Measurements from ENCODE around the gene TMEM154.

The TMEM154 gene

DNA sequence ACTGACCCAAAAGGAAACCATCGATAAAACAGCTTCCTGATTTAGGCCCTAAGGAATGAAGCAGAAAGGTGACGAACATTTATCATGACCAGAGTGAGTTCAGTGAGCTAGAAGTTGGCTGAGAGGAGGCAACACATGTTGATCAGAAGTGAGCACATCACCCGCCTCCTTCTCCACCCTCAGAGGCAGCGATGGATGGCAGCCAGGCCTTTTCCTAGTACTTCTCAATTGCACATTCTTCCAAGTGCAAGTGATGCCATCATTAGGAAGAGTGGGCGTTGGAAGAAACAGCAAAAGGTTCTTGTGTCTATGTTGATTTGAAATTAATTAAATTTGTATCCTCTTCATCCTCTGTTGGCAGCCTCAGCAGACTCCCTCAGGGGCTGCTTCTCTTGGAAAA lies 51.7 kb downstream of the TMEM154 start:
- DNase-seq (ENCODE audit: low spot score): no peak

DNA sequence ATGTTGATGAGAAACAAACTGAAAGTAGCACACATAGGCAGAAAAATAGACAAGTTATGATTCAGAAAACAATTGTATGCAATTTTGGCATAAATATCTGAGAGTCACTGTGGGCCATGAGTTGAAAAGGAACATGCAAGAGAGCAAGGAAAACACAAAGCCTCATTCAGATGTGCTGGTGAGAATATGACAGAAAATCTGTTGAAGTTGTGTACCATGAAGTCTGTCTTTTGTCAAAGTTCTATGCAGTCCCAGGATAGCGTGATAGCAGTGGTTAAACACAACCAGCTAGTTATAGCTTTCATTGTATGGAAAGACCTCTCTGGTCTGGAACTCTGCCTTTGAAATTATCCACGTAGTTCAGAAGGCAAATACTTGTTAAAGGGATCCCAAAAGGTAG lies 53.0 kb downstream of the TMEM154 start:
- no peak for DNase-seq (ENCODE audit: low spot score)

DNA sequence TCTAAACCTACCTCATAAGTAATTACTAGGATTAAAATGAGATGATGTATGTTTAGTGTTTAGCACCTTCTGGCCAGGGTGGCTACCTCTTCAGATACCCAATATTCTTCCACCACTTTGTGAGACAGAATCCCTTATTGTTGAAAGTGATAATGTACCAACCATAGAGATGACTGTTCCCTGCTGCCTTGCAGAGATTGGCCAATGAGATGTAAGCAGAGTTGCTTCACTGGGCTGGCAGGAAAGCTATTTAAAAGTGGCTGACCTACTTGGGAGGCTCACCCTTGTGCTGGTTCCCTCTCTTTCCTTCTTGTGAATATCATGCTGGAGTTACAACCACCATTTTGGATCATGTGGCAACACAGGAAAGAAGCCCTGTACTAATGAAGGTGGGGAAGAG lies 58.9 kb downstream of the TMEM154 start:
- no peak for DNase-seq (ENCODE audit: low spot score)

DNA sequence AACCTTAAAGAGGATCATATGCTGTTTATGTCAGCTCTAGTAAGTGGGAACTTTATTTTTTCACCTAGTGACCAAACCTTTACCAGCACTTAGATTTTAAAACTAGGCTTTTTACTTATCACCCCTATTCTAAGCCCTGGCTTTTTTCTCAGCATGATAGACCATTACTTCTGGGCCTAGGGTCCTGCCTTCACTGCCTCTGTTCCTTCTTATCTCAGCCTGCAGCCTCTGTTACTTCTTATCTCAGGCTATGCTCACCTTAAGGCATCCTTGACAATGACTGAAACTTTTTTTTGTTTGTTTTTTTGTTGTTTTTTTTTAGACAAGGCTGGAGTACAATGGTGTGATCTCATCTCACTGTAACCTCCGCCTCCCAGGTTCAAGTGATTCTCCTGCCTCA lies 59.6 kb downstream of the TMEM154 start:
- no peak for DNase-seq (ENCODE audit: low spot score)

DNA sequence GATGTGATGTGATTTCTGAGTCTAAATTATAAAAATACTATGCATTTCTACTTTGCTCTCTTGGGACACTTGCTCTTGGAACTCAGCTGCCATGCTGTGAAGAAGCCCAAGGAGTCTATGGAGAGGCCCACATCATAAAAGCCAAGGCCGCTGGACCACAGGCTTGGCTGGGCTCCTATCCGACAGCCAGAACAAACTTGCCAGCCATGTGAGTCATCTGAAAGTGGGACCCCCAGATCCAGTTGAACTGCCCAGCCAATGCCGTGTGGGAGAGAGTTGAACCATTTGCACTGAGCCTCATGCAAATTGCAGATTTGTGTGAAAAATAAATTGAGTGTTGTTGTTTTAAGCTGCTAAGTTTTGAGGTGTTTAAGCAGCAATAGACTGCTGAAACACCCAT lies 60.2 kb downstream of the TMEM154 start:
- no peak for DNase-seq (ENCODE audit: low spot score)

DNA sequence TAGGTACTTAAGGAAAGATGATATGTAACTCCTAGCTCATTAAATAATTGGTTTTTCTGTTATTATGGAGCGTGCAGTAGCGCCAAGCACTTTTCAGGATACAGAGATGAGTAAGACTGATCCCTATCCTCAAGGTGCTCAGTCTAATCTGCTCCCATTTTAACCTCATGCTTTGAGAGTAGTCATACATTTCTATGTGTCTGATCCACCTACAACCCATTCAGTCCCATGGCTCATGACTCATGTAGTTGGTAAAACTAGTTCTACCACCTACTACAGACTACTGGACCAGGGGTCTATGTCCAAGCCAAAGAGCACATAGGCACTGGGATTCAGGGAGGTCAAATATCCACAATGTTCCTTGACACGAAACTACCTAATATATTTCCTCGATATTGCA lies 60.8 kb downstream of the TMEM154 start:
- no peak for DNase-seq (ENCODE audit: low spot score)

DNA sequence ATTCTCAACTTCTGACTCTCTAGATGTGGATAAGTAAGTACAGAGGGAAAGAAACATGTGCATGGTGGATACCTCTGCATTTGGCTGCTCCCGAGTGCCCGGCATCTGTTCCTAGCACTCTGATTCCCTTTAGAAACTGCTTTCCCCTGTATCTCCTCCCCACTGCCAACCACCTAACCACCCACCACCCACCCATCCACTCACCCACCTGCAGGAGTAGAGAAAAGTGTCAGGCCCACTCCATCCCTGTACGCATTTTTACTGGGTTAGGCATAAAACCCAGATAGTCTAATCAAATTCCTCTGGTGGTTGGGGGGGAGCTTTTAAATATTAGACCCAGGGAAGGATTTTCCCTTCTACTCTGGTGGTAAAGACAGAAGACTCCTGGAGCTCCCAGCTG lies 63.0 kb downstream of the TMEM154 start:
- no peak for DNase-seq (ENCODE audit: low spot score)

DNA sequence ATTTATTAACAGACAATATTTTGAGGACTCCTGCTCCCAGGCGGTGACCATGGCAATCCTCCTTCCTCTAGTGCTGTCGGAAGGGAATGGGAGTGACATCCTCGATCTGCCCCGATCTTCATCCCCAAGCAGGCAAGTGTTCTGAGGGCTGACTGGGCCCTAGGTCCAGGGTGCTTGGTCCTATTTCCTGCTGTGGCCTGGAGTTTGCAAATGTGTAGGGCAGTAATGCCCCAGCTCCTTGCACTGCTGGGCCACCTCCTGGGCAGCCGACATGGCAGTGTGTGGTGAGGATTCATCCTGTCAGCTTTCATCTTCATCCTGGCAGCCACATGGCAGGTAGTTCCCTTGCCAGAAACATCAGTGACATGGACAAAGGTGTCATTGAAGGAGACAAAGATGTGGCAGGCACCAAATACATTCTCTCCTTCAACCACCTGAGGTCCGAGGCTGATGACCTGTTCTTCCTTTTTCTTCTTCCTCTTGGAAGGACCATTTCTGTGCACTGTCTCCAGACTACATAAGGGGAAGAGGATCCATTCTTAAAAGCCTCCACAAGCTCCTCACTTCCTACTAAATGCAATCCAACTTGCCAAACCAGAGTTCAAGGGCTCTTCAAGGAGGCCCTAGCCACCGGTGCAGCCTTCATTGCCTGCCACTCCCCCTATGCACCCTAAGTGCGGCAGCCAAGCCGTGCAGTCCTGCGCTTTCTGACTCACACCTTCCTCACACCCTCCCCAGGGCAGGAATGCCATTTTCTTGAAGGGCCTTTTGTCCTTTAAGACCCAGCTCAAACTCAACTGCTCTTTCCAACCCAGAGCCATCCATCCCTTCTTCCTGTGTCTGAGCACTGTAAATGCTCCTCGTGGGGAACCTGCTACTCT lies 65.7 kb downstream of the TMEM154 start:
- DNase-seq (ENCODE audit: low spot score): no peak

DNA sequence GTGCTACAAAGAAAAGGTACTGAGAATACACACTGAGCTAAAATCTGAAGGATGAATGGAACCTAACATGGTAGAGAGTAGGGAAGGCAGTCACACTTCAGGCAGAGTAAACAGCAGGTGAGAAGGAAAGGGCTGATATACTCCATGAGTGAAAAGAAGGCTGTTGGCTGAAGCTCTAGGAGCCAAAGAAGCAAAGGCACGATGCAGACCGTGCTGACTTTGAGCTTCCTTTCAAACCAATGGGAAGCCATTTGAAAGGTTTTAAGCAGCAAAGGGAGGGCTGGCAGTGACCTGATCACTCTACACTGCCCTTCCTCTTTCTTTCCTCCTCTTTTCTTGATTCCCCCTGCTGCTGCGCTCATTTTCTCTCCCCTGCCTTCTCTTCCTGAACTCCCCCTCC lies 66.4 kb downstream of the TMEM154 start:
- DNase-seq (ENCODE audit: low spot score): no peak

DNA sequence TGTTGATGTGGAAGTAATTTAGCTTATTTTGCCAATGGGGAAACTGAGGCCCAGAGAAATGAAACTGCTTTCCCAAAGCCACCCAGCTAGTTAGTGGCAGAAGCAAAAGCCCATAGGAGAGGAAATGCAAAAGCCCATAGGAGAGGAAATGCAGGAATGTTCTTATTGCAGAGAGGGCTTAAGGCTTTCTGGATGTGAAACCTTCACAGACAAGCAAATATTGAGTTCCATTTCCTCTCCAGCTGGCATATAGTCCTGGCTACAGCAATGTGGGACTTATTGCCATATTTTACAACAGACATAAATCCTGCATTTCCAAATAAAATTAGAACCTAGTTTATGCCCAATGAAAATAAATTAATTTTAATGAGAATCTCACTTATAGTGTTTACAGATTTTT lies 69.7 kb downstream of the TMEM154 start:
- DNase-seq (ENCODE audit: low spot score): no peak

DNA sequence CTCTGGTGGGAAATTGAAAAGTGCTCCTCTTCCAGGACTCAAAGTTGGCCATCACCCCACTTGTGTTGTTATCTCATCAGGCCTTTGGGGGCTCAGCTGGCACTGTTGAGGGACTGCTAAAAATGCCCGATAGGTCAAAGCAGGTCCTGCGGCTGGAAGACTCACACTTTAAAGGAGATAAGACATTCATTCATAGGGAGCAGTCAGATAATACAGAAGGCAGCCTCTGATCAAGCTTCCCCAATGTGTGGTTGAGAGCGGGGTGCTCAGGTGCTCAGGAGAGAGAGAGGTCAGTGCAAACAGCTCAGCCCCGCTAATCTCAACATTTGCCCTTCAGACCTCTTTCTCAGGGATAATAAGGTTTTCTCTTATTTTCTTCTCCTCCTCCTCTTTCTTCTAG lies 70.3 kb downstream of the TMEM154 start:
- DNase-seq (ENCODE audit: low spot score): no peak

DNA sequence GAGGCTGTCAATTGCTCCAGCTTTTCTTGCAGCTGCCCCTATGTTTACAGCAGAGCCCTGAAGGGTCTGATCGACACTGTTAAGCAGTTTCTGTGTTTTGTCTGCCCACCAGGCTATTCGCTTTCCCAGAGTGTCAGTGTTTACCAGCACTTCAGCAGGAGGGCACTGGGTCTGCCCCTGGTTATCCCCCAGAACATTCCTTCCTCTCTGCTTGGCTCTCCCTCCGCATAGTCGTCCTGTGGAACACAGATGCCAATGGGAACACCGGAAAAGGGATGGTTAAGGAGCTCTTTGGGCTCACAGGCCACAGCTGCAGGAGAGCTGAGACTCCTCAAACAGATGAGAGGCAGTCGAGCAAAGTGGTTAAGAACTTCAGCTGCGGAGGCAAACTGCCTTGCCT lies 72.6 kb downstream of the TMEM154 start:
- no peak for DNase-seq (ENCODE audit: low spot score)

DNA sequence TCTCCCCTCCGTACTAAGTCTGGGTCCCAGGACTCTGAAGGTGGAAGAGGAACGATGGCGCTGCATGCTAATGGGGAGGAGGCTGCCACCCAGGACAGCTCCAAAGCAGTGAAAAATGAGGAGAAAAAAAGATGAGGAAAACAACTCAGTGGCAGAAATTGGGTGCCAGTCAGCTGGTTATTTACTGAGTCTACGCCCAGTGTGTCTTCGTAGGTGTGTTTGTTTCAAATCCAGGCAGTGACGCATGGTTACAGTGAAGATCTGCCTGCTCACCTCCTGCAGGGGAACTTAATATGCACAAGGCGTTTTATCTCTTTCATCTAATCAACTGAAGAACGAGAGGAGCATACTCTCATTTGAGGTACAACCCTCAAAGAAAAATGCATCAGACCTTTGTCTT lies 73.0 kb downstream of the TMEM154 start:
- no peak for DNase-seq (ENCODE audit: low spot score)

DNA sequence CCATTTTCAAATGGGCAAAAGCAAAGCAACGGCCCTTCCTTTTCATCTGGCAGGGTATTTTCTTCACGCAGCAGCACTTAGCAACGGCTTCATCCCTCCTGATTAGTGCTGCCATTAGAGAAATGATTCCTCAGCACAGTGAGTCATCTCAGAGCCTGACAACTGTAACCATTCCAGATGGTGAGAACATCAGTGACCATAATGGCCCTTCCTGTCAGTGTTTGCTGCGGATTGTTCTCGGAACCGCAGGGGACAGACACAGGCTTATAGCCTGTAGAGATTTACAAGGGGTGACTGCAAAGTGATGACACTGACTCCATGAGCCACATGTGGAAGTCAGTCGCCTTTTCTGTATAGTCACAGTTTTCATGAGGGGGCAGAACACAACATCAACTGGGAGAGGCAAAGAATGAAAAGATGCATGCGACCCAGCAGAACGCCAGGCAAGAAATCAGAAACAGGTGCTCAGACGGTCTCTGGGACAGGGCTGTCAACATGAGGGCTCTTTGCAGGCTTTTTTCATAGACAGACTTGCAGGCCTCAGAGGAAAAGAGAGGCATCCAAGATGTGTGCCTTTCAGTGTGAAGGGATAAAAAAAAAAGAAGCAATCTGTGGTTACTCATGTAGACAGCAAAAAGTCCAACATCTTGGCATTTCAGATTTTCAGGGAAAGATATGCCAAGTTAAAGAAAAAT lies 74.0 kb downstream of the TMEM154 start:
- DNase-seq (ENCODE audit: low spot score): no peak

DNA sequence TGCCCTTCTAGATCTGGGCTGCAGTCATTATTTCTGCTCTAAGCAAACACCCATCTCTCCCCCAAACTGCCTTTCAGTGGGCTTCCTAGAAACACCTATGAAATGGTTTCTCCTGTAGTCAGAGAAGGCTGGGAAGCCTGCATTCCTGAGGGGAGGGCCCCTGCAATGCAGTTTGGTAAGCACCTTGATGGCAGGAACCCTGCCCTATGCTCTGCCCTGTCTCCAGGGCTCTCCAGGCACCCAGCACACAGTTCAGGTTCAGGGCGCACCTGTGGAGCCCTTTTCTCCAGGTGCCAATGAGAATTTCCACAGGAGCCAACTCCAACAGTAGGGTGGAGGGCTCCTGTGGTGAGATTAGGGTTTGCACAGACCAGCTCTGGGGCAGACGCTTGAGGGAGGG lies 74.8 kb downstream of the TMEM154 start:
- no peak for DNase-seq (ENCODE audit: low spot score)

DNA sequence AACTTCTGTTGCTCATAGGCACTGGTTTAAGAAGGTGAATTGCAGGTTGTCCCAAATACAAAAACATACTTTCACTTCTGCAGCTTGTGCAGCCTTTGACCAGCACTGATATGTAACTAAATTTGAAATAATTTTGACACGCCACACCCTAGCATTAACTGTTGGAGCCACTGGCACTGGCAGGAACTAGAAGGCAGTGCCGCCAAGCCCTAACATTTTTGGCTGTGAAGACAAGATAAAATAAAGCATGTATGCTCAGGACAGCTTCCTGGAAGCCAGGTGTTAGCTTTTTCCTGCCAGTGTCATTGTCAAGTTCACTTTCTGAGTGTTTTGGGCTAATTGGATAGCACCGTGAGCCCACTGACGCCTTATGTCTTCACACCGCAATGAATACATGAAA lies 78.6 kb downstream of the TMEM154 start:
- no peak for DNase-seq (ENCODE audit: low spot score)

DNA sequence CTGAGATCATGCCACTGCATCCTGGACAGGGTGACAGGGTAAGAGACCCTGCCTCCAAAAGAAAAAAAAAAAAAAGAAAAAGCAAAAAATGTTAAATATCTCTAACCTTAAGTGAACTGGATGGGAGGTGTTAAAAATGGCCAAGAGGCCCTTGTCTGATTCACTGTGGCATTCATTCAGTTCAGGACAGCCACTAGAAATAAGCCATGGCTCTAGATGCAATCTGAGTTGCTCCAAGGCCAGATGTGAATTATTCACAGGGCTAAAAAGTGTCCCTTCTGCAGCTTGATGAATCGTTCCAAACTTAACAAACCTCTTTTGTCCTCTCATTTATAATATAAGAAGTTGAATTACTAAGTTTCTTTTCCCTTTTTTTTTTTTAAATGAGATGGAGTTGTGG lies 80.2 kb downstream of the TMEM154 start:
- no peak for DNase-seq (ENCODE audit: low spot score)

DNA sequence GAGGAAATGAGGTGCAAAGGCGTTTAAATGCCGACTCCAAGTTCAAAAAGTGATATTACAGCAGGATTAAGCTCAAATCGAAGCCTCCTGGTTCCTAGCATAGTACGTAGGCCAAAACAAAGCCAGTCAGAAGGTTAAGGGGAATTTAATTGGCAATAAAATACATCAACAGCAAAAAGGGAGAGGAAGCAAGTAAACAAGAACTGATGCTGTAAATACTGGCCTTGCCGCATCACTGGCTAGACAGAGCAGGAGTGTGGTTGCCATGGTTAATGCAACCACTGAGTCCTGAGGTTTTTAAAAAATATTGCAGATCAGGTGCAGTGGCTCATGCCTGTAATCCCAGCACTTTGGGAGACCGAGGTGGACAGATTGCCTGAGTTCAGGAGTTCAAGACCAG lies 80.7 kb downstream of the TMEM154 start:
- DNase-seq (ENCODE audit: low spot score): no peak

DNA sequence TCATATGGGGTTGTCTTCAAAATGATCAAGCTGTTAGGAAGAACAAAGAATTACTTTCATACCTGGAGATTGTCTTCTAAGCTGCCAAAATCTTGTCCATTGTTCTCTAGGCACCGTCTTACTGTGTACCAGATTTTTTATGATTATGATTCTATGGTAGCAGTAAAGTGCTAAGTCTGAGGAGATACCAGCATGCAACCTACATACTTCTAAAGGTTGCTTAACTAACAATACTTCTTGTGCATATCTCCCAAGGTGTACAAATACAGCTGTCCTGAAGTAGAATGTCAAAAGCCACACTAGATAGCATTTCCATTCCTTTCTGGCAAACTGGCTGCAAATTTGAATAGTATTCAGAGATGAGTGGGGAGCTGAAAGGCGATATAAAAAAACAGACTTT lies 81.3 kb downstream of the TMEM154 start:
- DNase-seq (ENCODE audit: low spot score): no peak

DNA sequence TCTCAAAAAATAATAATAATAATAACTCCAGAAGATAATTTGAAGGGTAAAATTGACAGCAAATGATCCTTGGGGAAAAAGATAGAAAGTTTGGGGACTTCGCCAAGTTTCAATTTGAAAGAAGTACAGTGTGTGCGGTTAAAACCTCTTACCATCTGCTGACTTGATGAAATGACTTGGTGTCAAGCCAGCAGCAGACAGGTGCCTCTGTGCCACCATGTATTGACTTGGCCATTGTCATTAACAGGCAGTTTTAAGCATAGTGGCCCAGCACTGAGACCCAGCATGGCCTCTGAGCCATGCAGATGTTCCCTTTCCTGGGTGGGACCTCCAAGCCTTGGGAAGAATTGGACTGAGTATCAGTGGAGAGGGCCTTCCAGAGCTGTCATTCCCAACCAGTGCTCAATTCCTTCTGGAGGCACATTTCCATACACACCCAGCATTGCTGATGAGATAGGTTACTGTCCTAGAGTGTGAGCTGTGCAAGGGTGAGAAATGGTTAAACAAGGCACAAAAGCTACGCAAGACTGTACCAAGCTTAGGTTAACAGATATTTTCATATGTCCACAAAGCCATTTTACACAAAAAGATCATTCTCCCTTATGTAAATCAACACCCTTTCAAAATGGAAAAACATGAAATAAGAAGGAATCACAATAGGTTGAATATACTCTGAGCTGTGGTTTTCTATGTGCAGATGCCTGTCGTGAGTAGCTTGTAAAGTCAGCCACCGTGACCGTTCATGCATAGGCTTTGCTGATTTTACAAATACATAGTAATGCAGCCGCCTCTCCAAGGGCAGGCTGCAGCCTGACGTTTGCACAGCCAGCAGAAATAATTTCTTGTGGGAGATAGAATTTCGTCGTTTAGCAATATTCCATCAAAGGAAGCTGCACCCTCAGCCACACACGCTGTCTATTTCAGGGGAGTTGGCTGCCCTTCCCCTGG lies 84.5 kb downstream of the TMEM154 start:
- no peak for DNase-seq (ENCODE audit: low spot score)

DNA sequence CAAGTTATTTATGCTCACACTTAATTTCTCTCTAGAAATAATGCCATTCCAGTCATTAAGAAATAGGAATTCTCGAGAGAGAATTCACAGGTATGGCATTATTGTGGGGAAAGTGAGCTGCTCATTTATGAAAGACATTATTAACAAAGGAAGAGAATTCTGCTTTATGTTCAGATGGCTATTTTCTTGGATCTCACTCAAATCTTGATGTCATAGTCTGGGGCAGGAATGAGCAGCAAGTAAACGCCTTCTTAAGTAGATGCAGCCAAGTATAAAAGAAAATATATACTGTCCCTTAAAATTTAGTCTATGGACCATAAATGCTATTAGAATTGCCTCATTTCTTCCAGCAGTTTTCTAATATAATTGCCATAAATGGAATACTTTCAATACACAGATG lies 85.7 kb downstream of the TMEM154 start:
- DNase-seq (ENCODE audit: low spot score): no peak

DNA sequence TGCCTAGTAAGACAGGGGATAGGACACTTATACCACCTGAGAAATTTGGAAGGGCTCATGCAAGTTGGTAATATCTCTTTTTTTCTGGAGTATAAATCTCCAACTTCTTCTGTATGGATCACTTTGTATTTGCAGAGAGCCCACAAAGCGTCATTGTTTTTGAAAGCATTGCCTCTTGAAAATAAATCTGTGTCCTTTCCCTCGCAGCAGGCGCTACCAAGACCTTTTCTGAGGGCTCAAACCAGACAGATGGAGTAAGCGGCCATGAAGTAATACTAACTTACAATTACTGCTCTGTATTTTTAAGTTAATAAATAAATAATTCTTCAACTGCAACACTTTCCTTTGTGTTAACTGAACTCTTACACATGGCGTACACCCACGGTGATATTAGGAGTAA lies 87.9 kb downstream of the TMEM154 start:
- no peak for DNase-seq (ENCODE audit: low spot score)

DNA sequence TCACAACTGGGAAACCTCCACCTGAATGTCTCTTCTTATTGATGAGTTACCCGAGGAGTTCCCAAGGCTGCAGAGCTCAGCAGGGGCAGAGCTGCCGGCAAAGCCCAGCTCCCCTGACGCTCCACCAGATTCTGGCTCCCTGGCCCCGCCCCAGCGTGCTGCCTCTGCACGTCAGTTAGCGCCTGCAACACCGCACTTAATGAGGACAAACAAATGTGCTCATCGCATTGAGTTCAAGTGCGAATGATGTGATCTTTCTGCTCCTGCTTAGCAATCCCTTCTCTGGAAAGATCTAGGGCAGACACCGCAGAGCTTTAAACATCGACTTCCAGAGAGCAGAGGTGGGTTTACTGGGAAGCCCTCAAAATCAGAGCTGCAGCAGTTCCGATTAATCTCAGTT lies 88.4 kb downstream of the TMEM154 start:
- no peak for DNase-seq (ENCODE audit: low spot score)

Data from HuH-7 (cell line).